NOMO-1 treated with DMSO at 0.1 percent for 48 hours (cell line): ENCODE data around the gene EML5.

ENCODE experiments used
- DNase-seq: peaks from one replicate; lab custom pipeline; 2025; ENCODE audit not compliant: unreplicated experiment; lab: John Stamatoyannopoulos, UW

The EML5 gene

GRCh38 chr14:88563845-88564244 is 228.9 kb downstream of the EML5 start:
- DNase-seq, result no peak

GRCh38 chr14:88562831-88563686 is 229.7 kb downstream of the EML5 start, which contains the start of gene ZC3H14:
Gene ZC3H14 (plus strand): TSS chr14:88563037. CDS start chr14:88563134, 97 bp downstream.
- peak; percentile 76 for DNase-seq

GRCh38 chr14:88562532-88562830 is 230.3 kb downstream of the EML5 start:
- no peak for DNase-seq
